ENCODE results near the gene NELL2. TPM values are rescaled to one million over a fixed set of nuclear protein-coding genes. Genes with fewer than 3 reads are reported as not detected.

Gene NELL2
- total and polyA plus RNA-seq, 9 of the 15 experiments (the other 6 are each of a cell fraction or from before 2014, with no cell fraction given): 0.32 to 1.1 (median 0.53) TPM

GRCh38 chr12:44626883-44627282 is 249.2 kb downstream of the NELL2 start:
- BruUV-seq (replicated peaks): no TSS peak

GRCh38 chr12:44618946-44619345 is 257.2 kb downstream of the NELL2 start:
- Histone ChIP-seq H3K36me3 (ENCODE audit: control insufficient read depth, insufficient read depth, low read length) (no peaks in the 10 kb centered on the region), H3K27me3 (ENCODE audit: control insufficient read depth in 2 of 2, insufficient read depth in 2 of 2, low read length in 2 of 2) (no peaks in the 10 kb centered on the region), H3K27ac (ENCODE audit: extremely low read depth, low read depth, low read length) (no peak overlapping the region), H3K9ac (ENCODE audit: insufficient read depth in 1 of 2, low read depth in 2 of 2, low read length in 2 of 2) (no peak overlapping the region), H3K4me1 (replicated peaks in 1 of 2; ENCODE audit: control insufficient read depth in 2 of 2, insufficient read depth in 2 of 2, low read length in 2 of 2) (no peaks in the 10 kb centered on the region), H3K9me1 (ENCODE audit: control insufficient read depth, insufficient read depth, low read length) (no peaks in the 10 kb centered on the region), H4K20me1 (replicated peaks; ENCODE audit: control insufficient read depth, insufficient read depth, low read length) (no peaks in the 10 kb centered on the region), H3K9me3 (replicated peaks; ENCODE audit: control insufficient read depth, insufficient read depth, low read depth, low read length) (no peaks in the 10 kb centered on the region), H3K4me2 (ENCODE audit: insufficient read depth, low read length) (no peak overlapping the region), H2AFZ (ENCODE audit: low read depth, low read length) (no peak overlapping the region), H3K79me2 (ENCODE audit: control insufficient read depth, insufficient read depth, low read length) (no peaks in the 10 kb centered on the region), H3K4me3 (no peak overlapping the region)
- ATAC-seq (no peak), FAIRE-seq (no peak), DNase-seq (ENCODE audit: extremely low read depth in 1 of 4, low spot score in 3 of 4) (no peak)
- intact Hi-C loops (cut with micrococcal nuclease): no loop called here
- WGBS (ENCODE audit: insufficient coverage, low coverage, missing lambda C conversion rate): 0% methylated on average over 5 of the region's 5 CpGs
- ChIA-PET CTCF (ENCODE audit: low intra/inter-chr PET ratio) (no interaction called here), POLR2A (no interaction called here)
- in situ Hi-C loops (cut with MboI): no loop called here
- BruUV-seq (replicated peaks): no TSS peak
- TF ChIP-seq CAMTA2 (CRISPR knock-in tag; conservative IDR thresholded peaks at IDR 0.05): no peak
- no peak for TF ChIP-seq GABPB1 (CRISPR knock-in tag; IDR thresholded peaks at IDR 0.05)
- no peak for TF ChIP-seq ATF3 (IDR thresholded peaks at IDR 0.05)
- no peak for TF ChIP-seq ATF3 (CRISPR knock-in tag; conservative IDR thresholded peaks at IDR 0.05)
- TF ChIP-seq KDM2B (CRISPR knock-in tag; IDR thresholded peaks at IDR 0.05): no peak
- no peak for TF ChIP-seq CC2D1A (IDR thresholded peaks at IDR 0.05)
- TF ChIP-seq MTA2 (IDR thresholded peaks at IDR 0.05; ENCODE audit: low read depth): no peak
- no peak for TF ChIP-seq ZFP36 (IDR thresholded peaks at IDR 0.05; ENCODE audit: low read depth, low read length, partially characterized antibody)
- TF ChIP-seq PHTF2 (CRISPR knock-in tag; IDR thresholded peaks at IDR 0.05): no peak
- no peak for TF ChIP-seq DNMT1 (IDR thresholded peaks at IDR 0.05)
- TF ChIP-seq TSC22D4 (tag; IDR thresholded peaks at IDR 0.05): no peak
- TF ChIP-seq GMEB1 (CRISPR knock-in tag; IDR thresholded peaks at IDR 0.05): no peak
- TF ChIP-seq PHF8 (IDR thresholded peaks at IDR 0.05; ENCODE audit: borderline replicate concordance, low read length): no peak
- no peak for TF ChIP-seq MBD2 (IDR thresholded peaks at IDR 0.05; ENCODE audit: borderline replicate concordance, low read depth)

More at GRCh38 chr12:44626883-44627282, 249.2 kb downstream of the NELL2 start:
- in situ Hi-C loops (cut with MboI): no loop called here
- H3K4me2 ChIP-seq (ENCODE audit: insufficient read depth, low read length): no peak overlapping the region
- intact Hi-C loops (cut with micrococcal nuclease): no loop called here
- ATAC-seq (no peak), DNase-seq (ENCODE audit: extremely low read depth in 1 of 4, low spot score in 3 of 4) (no peak), FAIRE-seq (no peak)
- no peak overlapping the region for H3K4me3 ChIP-seq
- H4K20me1 ChIP-seq (replicated peaks; ENCODE audit: control insufficient read depth, insufficient read depth, low read length): no peaks in the 10 kb centered on the region
- POLR2A ChIA-PET: no interaction called here
- TF ChIP-seq JUNB (CRISPR knock-in tag; conservative IDR thresholded peaks at IDR 0.05) (no peak), BRD9 (IDR thresholded peaks at IDR 0.05; ENCODE audit: low read depth, partially characterized antibody) (no peak), ZNF707 (CRISPR knock-in tag; conservative IDR thresholded peaks at IDR 0.05) (no peak)
- H3K9me3 ChIP-seq (replicated peaks; ENCODE audit: control insufficient read depth, insufficient read depth, low read depth, low read length): no peaks in the 10 kb centered on the region
- no peaks in the 10 kb centered on the region for H3K27me3 ChIP-seq (ENCODE audit: control insufficient read depth in 2 of 2, insufficient read depth in 2 of 2, low read length in 2 of 2)
- CTCF ChIA-PET (ENCODE audit: low intra/inter-chr PET ratio): no interaction called here
- H2AFZ ChIP-seq (ENCODE audit: low read depth, low read length): no peak overlapping the region
- 0% methylated on average over 2 of the region's 2 CpGs for WGBS (ENCODE audit: insufficient coverage, low coverage, missing lambda C conversion rate)
- no peaks in the 10 kb centered on the region for H3K4me1 ChIP-seq (replicated peaks in 1 of 2; ENCODE audit: control insufficient read depth in 2 of 2, insufficient read depth in 2 of 2, low read length in 2 of 2)
- no peaks in the 10 kb centered on the region for H3K9me1 ChIP-seq (ENCODE audit: control insufficient read depth, insufficient read depth, low read length)
- H3K36me3 ChIP-seq (ENCODE audit: control insufficient read depth, insufficient read depth, low read length): no peaks in the 10 kb centered on the region
- no peak overlapping the region for H3K27ac ChIP-seq (ENCODE audit: extremely low read depth, low read depth, low read length)
- H3K9ac ChIP-seq (ENCODE audit: insufficient read depth in 1 of 2, low read depth in 2 of 2, low read length in 2 of 2): no peak overlapping the region
- no peaks in the 10 kb centered on the region for H3K79me2 ChIP-seq (ENCODE audit: control insufficient read depth, insufficient read depth, low read length)

All from K562 (cell line).